ENCODE results near the gene NFATC2IP. TPM values are rescaled to one million over a fixed set of nuclear protein-coding genes. Genes with fewer than 3 reads are reported as not detected.
A peak's percentile ranks its signal among the peaks of the same experiment; 100 is the strongest.

NFATC2IP gene
- total and polyA plus RNA-seq, 9 of the 15 experiments (the other 6 are each of a cell fraction or from before 2014, with no cell fraction given): 15.6 to 106 (median 46.9) TPM

DNA sequence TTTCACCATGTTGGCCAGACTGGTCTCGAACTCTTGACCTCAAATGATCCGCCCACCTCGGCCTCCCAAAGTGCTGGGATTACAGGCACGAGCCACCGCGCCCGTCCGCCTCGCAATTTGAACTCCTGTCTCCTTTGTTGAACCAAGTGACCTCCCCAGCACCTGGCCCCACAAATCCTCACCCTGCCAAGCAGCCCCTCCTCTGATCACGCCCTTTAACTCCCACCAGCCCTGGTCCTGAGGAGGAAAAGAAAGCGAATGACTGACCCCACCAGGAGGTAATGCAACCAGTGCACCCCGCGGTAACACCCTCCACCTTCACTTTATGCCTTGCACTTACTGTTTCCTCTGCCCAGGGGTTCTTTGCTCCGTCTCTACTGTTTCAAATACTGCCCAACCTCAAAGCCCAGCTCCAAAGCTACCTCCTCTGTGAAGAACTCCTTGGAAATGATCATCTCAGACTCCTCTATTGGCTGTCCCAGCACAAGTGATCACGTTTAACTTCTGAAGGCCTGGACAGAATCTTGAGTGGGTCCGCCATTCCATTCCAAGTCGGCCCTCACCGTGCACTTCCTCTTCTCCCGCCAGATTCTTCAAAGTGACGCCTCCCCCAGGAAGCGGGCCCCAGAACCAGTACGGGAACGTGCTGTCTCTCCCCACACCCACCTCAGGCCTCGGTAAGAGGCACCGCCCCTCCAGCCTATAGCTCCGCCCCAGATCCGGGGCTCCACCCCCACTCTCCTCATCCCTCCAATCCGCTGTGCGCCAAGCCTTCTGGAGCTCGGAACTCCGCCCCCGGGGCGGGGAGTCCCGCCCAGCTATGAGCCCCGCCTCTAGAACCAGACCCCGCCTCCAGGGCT is 14.6 kb upstream of the NFATC2IP start (continued):
- TF ChIP-seq, protein P1, sequence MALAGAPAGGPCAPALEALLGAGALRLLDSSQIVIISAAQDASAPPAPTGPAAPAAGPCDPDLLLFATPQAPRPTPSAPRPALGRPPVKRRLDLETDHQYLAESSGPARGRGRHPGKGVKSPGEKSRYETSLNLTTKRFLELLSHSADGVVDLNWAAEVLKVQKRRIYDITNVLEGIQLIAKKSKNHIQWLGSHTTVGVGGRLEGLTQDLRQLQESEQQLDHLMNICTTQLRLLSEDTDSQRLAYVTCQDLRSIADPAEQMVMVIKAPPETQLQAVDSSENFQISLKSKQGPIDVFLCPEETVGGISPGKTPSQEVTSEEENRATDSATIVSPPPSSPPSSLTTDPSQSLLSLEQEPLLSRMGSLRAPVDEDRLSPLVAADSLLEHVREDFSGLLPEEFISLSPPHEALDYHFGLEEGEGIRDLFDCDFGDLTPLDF (CRISPR knock-in tag; IDR thresholded peaks at IDR 0.05): peak; percentile 53; the same call in 1 of the 2 replicates
- TF ChIP-seq RBM15 (IDR thresholded peaks at IDR 0.05; ENCODE audit: insufficient read depth, low read length) (no peak), MED1 (CRISPR knock-in tag; IDR thresholded peaks at IDR 0.05; ENCODE audit: borderline replicate concordance) (no peak), SPI1 (IDR thresholded peaks at IDR 0.05; ENCODE audit: borderline replicate concordance, low read depth, low read length) (peak; percentile 94), SAP30 (IDR thresholded peaks at IDR 0.05; ENCODE audit: borderline replicate concordance, insufficient read depth, low read depth, low read length, poor library complexity, severe bottlenecking) (peak; percentile 76), L3MBTL2 (IDR thresholded peaks at IDR 0.05) (peak; percentile 95), ZNF3 (CRISPR knock-in tag; IDR thresholded peaks at IDR 0.05) (no peak), SRSF3 (IDR thresholded peaks at IDR 0.05; ENCODE audit: insufficient read depth, low read length) (no peak), SIX5 (IDR thresholded peaks at IDR 0.05; ENCODE audit: borderline replicate concordance in 1 of 2, insufficient read depth in 1 of 2, low read depth in 1 of 2, low read length in 2 of 2) (no peak), STAG1 (CRISPR knock-in tag; IDR thresholded peaks at IDR 0.05; ENCODE audit: borderline replicate concordance) (no peak), CHD2 (IDR thresholded peaks at IDR 0.05; ENCODE audit: low read depth, low read length) (0 out of 2 replicates have a peak, but pooled peaks have one; percentile 39), SNRNP70 (optimal IDR thresholded peaks at IDR 0.05; ENCODE audit: low read depth, low read length) (no peak), ZNF347 (CRISPR knock-in tag; IDR thresholded peaks at IDR 0.05; ENCODE audit: low read depth) (no peak)
- TF ChIP-seq, protein P2, sequence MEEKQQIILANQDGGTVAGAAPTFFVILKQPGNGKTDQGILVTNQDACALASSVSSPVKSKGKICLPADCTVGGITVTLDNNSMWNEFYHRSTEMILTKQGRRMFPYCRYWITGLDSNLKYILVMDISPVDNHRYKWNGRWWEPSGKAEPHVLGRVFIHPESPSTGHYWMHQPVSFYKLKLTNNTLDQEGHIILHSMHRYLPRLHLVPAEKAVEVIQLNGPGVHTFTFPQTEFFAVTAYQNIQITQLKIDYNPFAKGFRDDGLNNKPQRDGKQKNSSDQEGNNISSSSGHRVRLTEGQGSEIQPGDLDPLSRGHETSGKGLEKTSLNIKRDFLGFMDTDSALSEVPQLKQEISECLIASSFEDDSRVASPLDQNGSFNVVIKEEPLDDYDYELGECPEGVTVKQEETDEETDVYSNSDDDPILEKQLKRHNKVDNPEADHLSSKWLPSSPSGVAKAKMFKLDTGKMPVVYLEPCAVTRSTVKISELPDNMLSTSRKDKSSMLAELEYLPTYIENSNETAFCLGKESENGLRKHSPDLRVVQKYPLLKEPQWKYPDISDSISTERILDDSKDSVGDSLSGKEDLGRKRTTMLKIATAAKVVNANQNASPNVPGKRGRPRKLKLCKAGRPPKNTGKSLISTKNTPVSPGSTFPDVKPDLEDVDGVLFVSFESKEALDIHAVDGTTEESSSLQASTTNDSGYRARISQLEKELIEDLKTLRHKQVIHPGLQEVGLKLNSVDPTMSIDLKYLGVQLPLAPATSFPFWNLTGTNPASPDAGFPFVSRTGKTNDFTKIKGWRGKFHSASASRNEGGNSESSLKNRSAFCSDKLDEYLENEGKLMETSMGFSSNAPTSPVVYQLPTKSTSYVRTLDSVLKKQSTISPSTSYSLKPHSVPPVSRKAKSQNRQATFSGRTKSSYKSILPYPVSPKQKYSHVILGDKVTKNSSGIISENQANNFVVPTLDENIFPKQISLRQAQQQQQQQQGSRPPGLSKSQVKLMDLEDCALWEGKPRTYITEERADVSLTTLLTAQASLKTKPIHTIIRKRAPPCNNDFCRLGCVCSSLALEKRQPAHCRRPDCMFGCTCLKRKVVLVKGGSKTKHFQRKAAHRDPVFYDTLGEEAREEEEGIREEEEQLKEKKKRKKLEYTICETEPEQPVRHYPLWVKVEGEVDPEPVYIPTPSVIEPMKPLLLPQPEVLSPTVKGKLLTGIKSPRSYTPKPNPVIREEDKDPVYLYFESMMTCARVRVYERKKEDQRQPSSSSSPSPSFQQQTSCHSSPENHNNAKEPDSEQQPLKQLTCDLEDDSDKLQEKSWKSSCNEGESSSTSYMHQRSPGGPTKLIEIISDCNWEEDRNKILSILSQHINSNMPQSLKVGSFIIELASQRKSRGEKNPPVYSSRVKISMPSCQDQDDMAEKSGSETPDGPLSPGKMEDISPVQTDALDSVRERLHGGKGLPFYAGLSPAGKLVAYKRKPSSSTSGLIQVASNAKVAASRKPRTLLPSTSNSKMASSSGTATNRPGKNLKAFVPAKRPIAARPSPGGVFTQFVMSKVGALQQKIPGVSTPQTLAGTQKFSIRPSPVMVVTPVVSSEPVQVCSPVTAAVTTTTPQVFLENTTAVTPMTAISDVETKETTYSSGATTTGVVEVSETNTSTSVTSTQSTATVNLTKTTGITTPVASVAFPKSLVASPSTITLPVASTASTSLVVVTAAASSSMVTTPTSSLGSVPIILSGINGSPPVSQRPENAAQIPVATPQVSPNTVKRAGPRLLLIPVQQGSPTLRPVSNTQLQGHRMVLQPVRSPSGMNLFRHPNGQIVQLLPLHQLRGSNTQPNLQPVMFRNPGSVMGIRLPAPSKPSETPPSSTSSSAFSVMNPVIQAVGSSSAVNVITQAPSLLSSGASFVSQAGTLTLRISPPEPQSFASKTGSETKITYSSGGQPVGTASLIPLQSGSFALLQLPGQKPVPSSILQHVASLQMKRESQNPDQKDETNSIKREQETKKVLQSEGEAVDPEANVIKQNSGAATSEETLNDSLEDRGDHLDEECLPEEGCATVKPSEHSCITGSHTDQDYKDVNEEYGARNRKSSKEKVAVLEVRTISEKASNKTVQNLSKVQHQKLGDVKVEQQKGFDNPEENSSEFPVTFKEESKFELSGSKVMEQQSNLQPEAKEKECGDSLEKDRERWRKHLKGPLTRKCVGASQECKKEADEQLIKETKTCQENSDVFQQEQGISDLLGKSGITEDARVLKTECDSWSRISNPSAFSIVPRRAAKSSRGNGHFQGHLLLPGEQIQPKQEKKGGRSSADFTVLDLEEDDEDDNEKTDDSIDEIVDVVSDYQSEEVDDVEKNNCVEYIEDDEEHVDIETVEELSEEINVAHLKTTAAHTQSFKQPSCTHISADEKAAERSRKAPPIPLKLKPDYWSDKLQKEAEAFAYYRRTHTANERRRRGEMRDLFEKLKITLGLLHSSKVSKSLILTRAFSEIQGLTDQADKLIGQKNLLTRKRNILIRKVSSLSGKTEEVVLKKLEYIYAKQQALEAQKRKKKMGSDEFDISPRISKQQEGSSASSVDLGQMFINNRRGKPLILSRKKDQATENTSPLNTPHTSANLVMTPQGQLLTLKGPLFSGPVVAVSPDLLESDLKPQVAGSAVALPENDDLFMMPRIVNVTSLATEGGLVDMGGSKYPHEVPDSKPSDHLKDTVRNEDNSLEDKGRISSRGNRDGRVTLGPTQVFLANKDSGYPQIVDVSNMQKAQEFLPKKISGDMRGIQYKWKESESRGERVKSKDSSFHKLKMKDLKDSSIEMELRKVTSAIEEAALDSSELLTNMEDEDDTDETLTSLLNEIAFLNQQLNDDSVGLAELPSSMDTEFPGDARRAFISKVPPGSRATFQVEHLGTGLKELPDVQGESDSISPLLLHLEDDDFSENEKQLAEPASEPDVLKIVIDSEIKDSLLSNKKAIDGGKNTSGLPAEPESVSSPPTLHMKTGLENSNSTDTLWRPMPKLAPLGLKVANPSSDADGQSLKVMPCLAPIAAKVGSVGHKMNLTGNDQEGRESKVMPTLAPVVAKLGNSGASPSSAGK (IDR thresholded peaks at IDR 0.05): peak; percentile 88

Measured in K562 (cell line).